A204.1 (cell line): ENCODE measurements around the gene MLST8.

Source experiments
- FAIRE-seq: peaks from 2 replicates; lab custom pipeline; 2012; peaks lifted over from hg19 to GRCh38; lab: Jason Lieb, UNC

The MLST8 gene, protein sequence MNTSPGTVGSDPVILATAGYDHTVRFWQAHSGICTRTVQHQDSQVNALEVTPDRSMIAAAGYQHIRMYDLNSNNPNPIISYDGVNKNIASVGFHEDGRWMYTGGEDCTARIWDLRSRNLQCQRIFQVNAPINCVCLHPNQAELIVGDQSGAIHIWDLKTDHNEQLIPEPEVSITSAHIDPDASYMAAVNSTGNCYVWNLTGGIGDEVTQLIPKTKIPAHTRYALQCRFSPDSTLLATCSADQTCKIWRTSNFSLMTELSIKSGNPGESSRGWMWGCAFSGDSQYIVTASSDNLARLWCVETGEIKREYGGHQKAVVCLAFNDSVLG

DNA sequence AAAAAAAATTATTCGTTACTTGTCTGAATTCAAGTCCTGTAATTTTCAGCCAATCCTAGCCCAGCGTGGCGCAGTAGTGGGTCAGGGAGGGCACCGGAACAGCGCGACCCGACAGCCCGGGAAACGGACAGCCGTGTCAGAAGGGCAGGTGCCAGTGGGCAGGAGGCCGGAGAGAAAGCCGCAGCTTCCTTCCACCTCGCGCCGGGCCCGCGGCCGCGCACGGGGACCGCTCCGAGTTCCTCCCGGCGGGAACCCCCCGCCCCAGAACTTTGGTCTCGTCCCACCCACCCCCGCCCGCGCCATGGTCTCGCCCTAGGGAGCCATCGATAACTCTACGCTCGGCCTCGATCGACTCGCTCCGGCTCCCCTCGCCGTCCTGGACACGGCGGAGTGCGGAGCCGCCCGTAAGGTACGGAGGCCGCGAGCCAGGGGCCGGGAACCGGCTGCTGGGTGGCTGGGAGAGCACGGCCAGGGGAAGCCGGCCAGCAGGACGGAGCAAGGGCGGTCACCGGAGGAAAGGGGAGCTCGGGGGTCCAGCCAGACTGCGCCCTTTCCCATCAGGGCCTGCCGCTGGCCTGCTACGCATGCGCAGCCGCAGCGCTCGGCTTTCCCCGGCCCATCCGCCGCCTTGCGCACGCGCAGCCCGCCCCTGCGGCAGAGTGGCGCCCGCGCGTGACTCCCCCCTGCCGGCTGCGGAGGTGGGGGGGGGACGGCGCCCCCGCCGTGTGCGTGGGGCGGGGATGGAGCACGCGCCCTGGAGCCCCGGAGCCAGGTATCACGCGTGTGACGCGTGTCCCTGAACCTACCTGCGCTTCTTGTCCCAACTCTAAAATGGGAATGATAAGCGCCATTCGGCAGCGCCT lies at the start of gene MLST8:
Gene MLST8 (plus strand): TSS at position 351 of the 863 bp plus-strand sequence. CDS start 632 bp downstream, outside the sequence.
- no peak for FAIRE-seq

DNA sequence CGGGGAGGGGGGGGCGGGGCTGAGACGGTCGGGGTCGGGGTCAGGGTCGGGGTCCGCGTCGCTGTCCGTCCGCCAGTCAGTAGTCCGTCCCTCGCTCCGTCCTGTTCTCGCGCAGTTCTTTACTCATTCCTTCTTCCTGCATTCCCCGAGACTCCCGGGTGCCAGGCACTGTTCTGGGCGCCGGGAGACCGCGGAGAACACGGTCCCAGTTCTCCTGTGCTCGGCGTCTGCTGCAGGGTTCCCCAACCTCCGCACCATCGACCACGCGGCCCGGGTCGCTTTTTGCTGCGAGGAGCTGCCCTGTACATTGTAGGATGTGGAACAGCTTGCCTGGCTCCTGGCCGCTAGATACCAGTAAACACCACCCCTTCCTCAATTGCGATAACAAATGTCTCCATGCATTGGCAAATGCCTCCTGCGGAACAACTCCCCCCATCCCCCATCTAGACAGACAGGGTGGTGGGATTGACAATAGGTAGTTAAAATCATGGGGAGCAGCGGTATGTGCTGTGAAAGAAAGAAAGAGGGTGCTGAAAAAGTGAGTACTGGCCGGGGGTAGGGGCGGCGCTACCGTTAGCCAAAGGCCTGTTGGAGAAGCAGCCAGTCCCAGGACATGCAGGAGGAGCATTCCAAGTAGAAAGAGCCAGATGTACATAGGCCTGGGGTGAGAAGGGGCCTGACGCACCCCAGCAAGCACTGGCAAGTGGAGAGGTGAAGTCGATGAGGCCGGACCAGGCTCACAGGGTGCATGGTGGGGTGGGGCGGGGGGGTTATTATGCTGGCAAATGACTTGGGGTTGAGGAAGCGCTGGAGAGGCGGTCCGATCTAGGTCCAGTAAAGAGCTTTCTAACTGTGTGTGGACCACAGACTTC lies 49.0 kb upstream of the MLST8 start:
- FAIRE-seq, result no peak

- FAIRE-seq, result no peak
Measured at GRCh38 chr16:2156849-2157224, 48.4 kb upstream of the MLST8 start.

DNA sequence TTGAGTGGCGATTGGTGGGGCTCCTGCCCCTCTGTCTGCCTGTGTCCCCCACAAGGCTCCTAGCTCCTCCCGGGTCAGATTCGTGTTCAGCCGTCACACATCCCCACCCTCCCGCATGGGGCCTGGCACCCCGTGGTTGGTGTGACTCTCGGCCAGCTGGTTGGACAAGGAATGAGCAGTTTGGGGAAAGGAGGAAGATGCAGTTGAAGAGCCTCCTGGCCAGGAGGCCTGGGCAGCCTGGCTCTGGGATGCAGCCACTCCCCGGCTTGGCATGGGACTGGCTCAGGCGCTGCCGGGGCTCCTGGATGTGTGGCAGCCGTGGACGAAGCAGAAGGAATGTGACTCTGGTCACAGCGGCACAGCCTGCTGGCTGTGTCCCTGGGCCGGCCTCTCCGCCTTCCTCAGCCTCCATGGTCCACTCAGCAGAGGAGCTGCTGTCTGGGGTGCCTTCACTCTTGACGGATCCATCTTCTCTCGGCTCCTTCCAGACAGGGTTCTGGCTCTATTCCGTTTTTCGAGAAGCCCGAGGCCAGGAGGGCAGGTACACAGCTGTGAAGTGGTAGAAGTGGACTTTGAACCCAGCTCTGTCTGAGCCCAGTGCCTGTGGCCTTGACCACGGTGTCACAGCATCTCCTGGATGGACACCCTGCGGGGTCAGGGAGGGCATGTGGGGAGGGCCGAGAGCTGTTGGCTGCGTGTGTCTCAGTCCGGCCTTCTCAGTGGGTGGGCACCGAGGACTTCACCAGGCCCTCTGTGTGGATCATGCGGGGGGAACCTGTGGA lies 47.6 kb upstream of the MLST8 start:
- FAIRE-seq, result no peak

DNA sequence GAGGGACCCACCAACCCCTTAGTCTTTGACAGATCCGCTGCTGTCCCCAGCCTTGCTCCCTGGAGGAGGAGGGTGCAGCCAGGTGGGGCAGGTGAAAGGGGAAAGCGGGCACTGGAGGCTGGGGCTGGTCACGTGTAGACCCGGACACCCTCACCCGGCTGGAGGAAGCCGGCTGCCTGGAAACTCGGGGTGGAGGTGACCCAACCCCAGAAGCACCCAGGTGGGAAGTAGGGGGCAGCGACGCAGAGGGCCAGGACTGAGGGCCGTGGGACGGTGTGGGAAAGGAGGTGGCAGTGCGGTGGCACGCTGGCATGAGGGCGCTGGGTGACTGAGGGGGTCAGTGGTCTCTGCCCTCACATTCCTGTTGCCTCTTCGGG lies 47.0 kb upstream of the MLST8 start:
- FAIRE-seq, result no peak

DNA sequence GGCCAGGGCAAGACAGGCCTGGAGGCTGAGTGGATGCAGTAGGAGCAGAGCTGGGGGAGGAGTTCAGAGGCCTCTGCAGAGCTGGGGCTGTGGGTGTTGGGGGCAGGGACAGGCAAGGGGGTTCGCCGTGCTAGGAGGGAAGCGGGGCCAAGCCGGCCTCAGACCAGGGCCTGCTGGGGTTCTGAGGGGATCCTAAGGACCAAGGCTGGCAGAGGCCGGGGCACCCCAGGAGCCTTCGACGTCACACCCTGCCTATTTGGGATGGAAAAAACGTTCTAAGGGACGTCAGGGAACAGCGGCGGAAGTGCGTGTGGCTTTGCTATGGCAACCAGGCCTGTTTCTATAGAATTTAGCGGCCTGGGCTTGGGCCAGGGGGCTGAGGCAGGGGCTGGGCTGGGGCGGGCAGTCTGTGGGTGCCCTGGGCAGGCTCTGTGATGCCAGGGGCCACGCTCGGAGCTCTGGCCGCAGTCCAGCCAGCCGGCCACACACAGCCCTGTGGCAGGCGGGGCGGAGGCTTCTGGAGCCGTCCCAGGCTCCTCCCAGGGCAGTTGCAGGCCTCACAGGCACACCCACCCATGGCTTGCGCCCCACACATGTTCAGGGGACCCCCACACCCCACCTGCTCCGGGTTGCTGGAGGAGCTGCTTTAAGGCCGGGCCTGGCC lies 45.9 kb upstream of the MLST8 start:
- FAIRE-seq, result no peak

DNA sequence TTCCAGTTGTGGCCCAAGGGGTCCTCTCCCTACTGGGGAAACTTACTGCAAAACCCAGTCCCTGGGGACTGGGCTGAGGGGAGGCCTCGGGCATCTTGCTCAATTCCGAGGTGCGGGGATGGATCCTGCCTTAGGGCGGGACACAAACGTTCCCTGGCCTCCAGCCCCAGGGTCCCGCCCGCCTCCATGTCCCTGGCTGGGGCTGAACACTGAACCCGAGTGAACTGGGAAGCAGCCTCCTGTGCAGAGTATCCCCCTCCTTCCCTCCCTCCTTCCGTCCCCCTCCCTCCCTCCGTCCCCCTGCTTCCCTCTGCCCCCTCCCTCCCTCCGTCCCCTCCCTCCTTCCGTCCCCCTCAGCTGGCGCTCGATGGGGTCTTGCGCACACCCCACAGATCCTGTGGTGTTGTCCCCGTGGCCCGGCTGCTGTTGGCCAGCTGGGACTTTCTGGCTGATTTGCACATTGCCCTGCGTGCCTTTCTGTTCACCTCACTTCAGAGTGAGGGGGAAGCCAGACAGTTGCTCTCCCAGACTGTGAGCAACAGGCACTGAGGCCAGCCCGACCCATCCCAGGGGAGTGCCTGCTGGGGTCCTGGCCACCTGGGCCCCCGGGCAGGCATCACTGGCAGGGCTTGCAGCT lies 44.2 kb upstream of the MLST8 start:
- FAIRE-seq, result no peak

DNA sequence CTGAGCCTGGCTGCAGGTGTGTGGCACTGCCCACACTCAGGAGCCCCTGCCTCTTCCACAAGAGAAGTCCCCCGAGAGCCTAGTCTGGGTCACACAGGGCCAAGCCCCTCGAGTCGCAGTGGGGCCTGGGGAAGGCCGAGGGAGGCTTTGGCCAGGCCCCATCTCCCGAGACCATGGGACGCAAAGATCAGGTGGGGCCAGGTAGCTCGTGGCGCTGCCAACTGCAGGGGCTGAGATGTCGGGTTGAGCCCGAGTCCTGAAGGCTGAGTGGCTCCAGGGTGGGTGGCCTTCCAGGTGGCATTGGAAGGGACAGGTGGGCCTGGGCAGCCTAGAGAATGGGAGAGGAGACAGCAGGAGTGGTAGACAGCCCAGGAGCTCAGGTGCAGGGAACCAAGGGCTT lies 43.3 kb upstream of the MLST8 start:
- no peak for FAIRE-seq

GRCh38 chr16:2162676-2163118 lies 42.6 kb upstream of the MLST8 start:
- FAIRE-seq, result no peak

DNA sequence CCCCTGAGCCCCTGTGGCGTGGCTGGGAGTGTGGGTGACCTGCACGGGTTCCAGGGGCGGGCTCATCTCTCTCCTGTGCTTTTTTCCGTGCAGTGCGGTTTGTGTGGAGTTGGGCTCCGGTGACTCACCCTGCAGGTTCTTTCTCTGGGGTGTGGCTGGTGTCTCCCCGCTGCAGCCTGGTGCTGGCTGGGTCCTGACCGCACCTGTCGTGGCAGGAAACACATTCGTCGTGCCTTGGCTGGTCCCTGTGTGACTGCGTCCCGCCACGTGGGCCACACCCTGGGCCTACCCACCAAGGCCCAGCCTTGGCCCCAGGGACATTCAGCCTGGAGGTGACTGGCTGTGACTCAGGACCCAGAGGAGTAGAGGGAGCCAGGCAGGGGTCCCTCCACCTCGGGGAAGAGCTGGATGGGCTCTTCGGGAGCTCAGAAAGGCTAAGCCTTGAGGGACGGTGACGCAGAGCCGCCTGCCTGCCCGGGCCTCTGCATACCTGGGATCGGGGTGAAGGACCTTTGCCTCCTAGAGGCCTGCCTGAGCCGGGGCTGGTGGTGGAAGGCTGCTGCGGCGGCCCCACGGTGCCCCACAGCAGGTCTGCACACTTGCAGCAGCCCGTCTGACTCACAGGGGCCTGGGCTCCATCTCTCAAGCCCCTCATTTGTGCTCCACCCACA lies 41.9 kb upstream of the MLST8 start:
- FAIRE-seq, result no peak

- FAIRE-seq, result no peak
Measured at GRCh38 chr16:2165861-2166260, 39.4 kb upstream of the MLST8 start.

DNA sequence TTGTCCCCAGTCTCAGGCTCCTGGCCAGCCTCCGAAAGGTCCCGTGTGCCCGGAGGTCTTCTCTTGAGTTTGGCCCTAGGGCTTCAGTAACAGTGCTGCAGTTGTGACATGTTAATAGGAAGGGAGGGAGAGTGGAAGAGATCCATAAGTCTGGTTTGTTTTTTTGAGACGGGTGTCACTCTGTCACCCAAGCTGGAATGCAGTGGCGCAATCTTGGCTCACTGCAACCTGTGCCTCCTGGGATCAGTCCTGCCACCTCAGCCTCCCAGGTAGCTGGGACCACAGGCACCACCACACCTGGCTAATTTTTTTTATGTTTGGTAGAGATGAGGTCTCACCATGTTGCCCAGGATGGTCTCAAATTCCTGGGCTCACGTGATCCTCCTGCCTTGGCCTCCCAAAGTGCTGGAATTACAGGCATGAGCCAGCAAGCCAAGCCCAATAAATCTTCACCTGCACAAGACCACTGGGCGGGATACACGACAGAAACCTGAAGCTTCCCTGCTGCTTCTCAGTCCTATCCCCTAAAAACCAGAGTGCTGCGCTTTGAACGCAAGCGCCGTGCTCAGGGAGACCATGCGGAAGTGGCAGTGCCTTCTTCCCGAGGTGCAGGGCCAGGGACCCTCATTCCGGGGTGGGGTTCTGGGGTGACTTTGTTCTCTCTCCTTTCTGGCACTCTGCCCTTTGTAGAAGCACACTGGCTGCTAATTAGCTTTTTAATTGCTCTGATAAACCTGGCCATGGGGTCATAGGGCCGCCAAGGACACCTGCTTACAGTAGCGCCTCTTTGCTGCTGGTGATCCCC lies 38.8 kb upstream of the MLST8 start:
- FAIRE-seq, result no peak

DNA sequence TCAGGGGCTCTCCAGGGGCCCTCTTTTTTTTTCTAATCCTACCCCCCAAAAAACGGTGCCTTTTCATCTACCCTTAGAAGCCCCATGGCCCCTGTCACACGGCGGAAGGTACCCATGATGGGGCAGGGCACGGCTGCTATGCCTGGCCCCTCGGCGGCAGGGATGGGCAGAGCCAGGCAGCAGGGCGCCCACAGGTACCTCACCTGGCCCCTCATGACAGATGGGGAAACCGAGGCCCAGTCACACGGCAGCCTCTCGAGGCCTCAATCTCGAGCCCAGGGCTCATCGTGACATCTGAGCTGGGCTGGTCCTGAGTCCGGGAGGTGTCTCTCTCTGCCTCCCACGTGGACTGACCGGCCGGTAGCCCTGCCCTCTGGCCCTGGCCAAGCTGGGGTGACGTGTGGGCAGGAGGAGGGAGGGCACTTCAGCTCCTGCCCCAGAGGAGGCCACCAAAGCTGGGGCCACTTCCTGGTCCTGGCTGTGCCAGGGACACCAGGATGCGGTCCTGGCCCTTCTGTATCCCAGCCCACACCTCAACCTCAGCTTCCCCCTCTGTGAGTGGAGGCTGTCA lies 38.1 kb upstream of the MLST8 start:
- FAIRE-seq, result no peak

- no peak for FAIRE-seq
Measured at GRCh38 chr16:2170080-2170479, 35.2 kb upstream of the MLST8 start.

DNA sequence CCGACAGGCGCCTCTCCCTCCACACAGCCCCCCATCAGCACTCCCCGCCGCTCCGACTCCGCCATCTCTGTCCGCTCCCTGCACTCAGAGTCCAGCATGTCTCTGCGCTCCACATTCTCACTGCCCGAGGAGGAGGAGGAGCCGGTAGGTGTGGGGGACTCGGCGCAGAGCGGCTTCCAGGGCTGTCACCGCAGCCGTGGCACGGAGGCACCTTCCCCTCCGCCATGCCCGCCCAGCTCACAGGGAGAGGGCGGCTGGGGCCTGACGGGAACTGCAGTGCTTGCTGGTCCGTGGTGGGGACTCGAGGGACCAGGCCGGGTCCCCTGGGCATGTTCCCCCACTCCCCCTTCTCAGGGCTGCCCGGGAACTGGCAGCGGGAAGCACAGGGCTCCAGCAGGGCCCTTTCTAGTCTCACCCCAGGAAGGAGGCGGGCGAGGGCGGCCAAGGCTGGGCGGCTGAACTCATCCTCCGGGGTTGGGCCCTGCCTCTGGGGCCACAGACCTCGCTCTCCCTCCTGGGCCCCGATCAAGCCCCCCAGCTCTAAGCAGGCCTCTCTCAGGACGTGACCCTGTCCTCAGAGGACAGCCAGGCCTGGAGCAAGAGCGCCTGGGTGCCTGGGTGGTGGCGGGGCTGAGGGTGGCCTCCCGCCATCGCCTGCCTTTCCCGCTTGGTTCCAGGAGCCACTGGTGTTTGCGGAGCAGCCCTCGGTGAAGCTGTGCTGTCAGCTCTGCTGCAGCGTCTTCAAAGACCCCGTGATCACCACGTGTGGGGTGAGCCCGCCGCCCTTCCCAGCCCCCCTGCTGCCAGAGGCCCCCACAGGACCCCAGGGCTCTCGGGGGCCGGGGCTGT lies 34.4 kb upstream of the MLST8 start:
- no peak for FAIRE-seq

DNA sequence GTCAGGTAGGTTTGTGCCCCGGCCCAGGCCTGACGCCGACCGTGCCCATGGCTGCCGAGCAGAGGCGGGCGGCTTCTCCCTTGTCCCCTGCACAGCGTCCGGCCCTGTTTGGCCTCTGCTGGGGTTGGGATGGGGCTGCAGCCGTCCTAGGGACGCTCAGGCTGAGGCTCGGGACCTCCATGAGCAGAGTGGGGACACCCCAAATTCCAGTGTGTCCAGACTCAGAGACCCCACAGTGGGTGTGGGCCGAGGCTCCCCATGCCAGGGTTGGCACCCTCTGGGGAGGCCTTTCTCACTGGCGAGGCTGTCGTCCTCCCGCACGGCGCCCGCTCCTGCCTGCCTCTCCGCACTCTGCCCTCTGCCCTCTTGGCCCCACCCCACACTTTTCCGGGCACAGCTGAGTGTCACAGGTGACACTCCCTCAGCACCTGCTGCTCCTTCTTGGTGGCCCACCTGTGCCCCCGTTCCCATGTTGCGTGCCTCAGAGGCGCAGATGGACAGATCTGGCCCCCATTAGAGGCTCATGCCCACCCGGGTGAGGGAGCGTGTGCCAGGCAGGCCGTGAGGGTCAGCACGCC lies 33.6 kb upstream of the MLST8 start:
- FAIRE-seq, result no peak

- FAIRE-seq, result no peak
Measured at GRCh38 chr16:2172688-2173335, 32.4 kb upstream of the MLST8 start.
